ENCODE measurements around the gene OGA. TPM values are rescaled to one million over a fixed set of nuclear protein-coding genes. Genes with fewer than 3 reads are reported as not detected.

The OGA gene
- total RNA-seq, 3 donors from 2014 or later (not counting 1 experiment from before 2014, with no cell fraction given), result 427 to 488 (median 481) TPM

GRCh38 chr10:101759309-101760247 lies 58.7 kb downstream of the OGA start:
- no peaks in the 10 kb centered on the region for H3K4me1 Mint-ChIP-seq
- H3K4me1 ChIP-seq (ENCODE audit: control insufficient read depth, insufficient read depth, low read length), result no peaks in the 10 kb centered on the region
- WGBS (ENCODE audit: insufficient coverage), result 82% methylated on average over 10 of the region's 12 CpGs
- H3K27me3 Mint-ChIP-seq (ENCODE audit: low read depth in 2 of 2), result peaks cover 14 to 16% of the 10 kb centered on the region in 2 donors
- TF ChIP-seq CTCF (IDR thresholded peaks at IDR 0.05), result no peak
- no peaks in the 10 kb centered on the region for H3K9me3 Mint-ChIP-seq
- no peak for DNase-seq
- no peak overlapping the region for H3K27ac Mint-ChIP-seq
- no peaks in the 10 kb centered on the region for H3K36me3 ChIP-seq (ENCODE audit: control insufficient read depth, insufficient read depth, low read length)
- ATAC-seq, result no peak
- H3K27ac ChIP-seq (ENCODE audit: low read length), result no peak overlapping the region
- H3K36me3 Mint-ChIP-seq, result no peaks in the 10 kb centered on the region
- intact Hi-C loops (cut with micrococcal nuclease), result no loop called here
- H3K27me3 ChIP-seq (ENCODE audit: control insufficient read depth, insufficient read depth, low read length), result no peaks in the 10 kb centered on the region
- H3K4me3 ChIP-seq (ENCODE audit: low read length), result no peak overlapping the region
- no peak overlapping the region for H3K4me3 Mint-ChIP-seq
- no peaks in the 10 kb centered on the region for H3K9me3 ChIP-seq (ENCODE audit: control insufficient read depth, insufficient read depth, low read length)

- intact Hi-C loops (cut with micrococcal nuclease), result no loop called here
- H3K27me3 ChIP-seq (ENCODE audit: control insufficient read depth, insufficient read depth, low read length), result no peaks in the 10 kb centered on the region
- no peak overlapping the region for H3K27ac ChIP-seq (ENCODE audit: low read length)
- H3K9me3 Mint-ChIP-seq, result no peaks in the 10 kb centered on the region
- H3K4me3 Mint-ChIP-seq, result no peak overlapping the region
- H3K36me3 Mint-ChIP-seq, result no peaks in the 10 kb centered on the region
- no peaks in the 10 kb centered on the region for H3K4me1 Mint-ChIP-seq
- H3K27ac Mint-ChIP-seq, result no peak overlapping the region
- no peak for DNase-seq
- H3K4me3 ChIP-seq (ENCODE audit: low read length), result no peak overlapping the region
- peaks cover 20 to 21% of the 10 kb centered on the region in 2 donors for H3K27me3 Mint-ChIP-seq (ENCODE audit: low read depth in 2 of 2)
- H3K9me3 ChIP-seq (ENCODE audit: control insufficient read depth, insufficient read depth, low read length), result no peaks in the 10 kb centered on the region
- H3K36me3 ChIP-seq (ENCODE audit: control insufficient read depth, insufficient read depth, low read length), result no peaks in the 10 kb centered on the region
- no peak for ATAC-seq
- TF ChIP-seq CTCF (IDR thresholded peaks at IDR 0.05), result no peak
- no peaks in the 10 kb centered on the region for H3K4me1 ChIP-seq (ENCODE audit: control insufficient read depth, insufficient read depth, low read length)
- WGBS (ENCODE audit: insufficient coverage), result 71% methylated on average over 2 of the region's 2 CpGs
These were observed 59.4 kb downstream of the OGA start for GRCh38 chr10:101758858-101759257.

GRCh38 chr10:101752241-101752640 lies 66.0 kb downstream of the OGA start:
- no peak overlapping the region for H3K4me3 ChIP-seq (ENCODE audit: low read length)
- WGBS (ENCODE audit: insufficient coverage), result 86% methylated on average over 3 of the region's 3 CpGs
- no peaks in the 10 kb centered on the region for H3K4me1 Mint-ChIP-seq

More at GRCh38 chr10:101752241-101752640, 66.0 kb downstream of the OGA start:
- no peaks in the 10 kb centered on the region for H3K36me3 Mint-ChIP-seq
- no peak for DNase-seq
- Histone ChIP-seq H3K27me3 (ENCODE audit: control insufficient read depth, insufficient read depth, low read length) (peaks cover 3% of the 10 kb centered on the region), H3K27ac (ENCODE audit: low read length) (no peak overlapping the region), H3K36me3 (ENCODE audit: control insufficient read depth, insufficient read depth, low read length) (no peaks in the 10 kb centered on the region), H3K4me1 (ENCODE audit: control insufficient read depth, insufficient read depth, low read length) (no peaks in the 10 kb centered on the region), H3K9me3 (ENCODE audit: control insufficient read depth, insufficient read depth, low read length) (no peaks in the 10 kb centered on the region)
- no peak overlapping the region for H3K4me3 Mint-ChIP-seq
- peaks cover 21 to 30% of the 10 kb centered on the region in 2 donors for H3K27me3 Mint-ChIP-seq (ENCODE audit: low read depth in 2 of 2)
- intact Hi-C loops (cut with micrococcal nuclease), result no loop called here
- TF ChIP-seq CTCF (IDR thresholded peaks at IDR 0.05), result no peak
- no peak for ATAC-seq
- H3K9me3 Mint-ChIP-seq, result no peaks in the 10 kb centered on the region
- H3K27ac Mint-ChIP-seq, result no peak overlapping the region

Measured in natural killer cell (primary cell).